Posterior cingulate gyrus (tissue), 11 donors: ENCODE measurements around the gene FBXO47.
"Not testable (repeated sequence)": the region's sequence is repeated elsewhere in the genome, so short reads cannot be mapped to it uniquely, and the experiment has no call there.

Experiments used
- DNase-seq, 10 donors: peaks; one replicate each; pipeline versions ENCODE4 v3.0.0 to v3.0.0-alpha.2; 2020 to 2021; ENCODE audit warnings: mixed read lengths in 3 of 10
- intact Hi-C: fragments of 100-400 bp; cut with DNase I; formaldehyde crosslinking; loops from one replicate; pipeline ENCODE4 v1.15.1; 2023

Gene FBXO47

GRCh38 chr17:38925263-38925995, 41.8 kb downstream of the FBXO47 start, which contains the start of gene LASP1NB:
Gene LASP1NB (plus strand): TSS chr17:38925614.
- peak; percentile 86 to 99 (median 92) for DNase-seq
- intact Hi-C loops = no loop called here

GRCh38 chr17:38922538-38923297, 44.5 kb downstream of the FBXO47 start:
- DNase-seq = peak in 3 of 10 donors; percentile 44 to 82 (median 72)
- intact Hi-C loops = no loop called here

GRCh38 chr17:38921756-38922411, 45.3 kb downstream of the FBXO47 start:
- peak in 2 of 10 donors; percentile 76 to 82 for DNase-seq
- intact Hi-C loops = no loop called here

- peak in 2 of 10 donors; percentile 63 to 85 for DNase-seq
Observed at GRCh38 chr17:38920374-38921291, 46.6 kb downstream of the FBXO47 start.

GRCh38 chr17:38919316-38920078, 47.7 kb downstream of the FBXO47 start:
- DNase-seq = peak in 2 of 10 donors; percentile 39 to 70
- intact Hi-C loops = no loop called here

More at GRCh38 chr17:38920374-38921291, 46.6 kb downstream of the FBXO47 start:
- intact Hi-C loops = no loop called here

- peak in 1 of 10 donors; percentile 61 for DNase-seq
- intact Hi-C loops = no loop called here
Observed at GRCh38 chr17:38918916-38919315, 48.3 kb downstream of the FBXO47 start.

GRCh38 chr17:38918129-38918913, 48.9 kb downstream of the FBXO47 start:
- DNase-seq = peak in 2 of 10 donors; percentile 73 to 83
- intact Hi-C loops = no loop called here

- intact Hi-C loops = no loop called here
- DNase-seq = peak in 2 of 10 donors; percentile 1 to 29
Observed at GRCh38 chr17:38917259-38917658, 49.9 kb downstream of the FBXO47 start.

- intact Hi-C loops = no loop called here
- DNase-seq = peak in 2 of 10 donors; percentile 15 to 31
Observed at GRCh38 chr17:38916771-38917170, 50.4 kb downstream of the FBXO47 start.

GRCh38 chr17:38915639-38915995, 51.6 kb downstream of the FBXO47 start:
- peak in 4 of 10 donors; percentile 29 to 81 (median 67) for DNase-seq
- intact Hi-C loops = no loop called here

GRCh38 chr17:38914741-38915638, 52.2 kb downstream of the FBXO47 start:
- peak in 4 of 10 donors; percentile 11 to 70 (median 53) for DNase-seq
- intact Hi-C loops = no loop called here

GRCh38 chr17:38912221-38912813, 54.9 kb downstream of the FBXO47 start:
- peak in 4 of 10 donors; percentile 19 to 82 (median 62) for DNase-seq
- intact Hi-C loops = no loop called here

GRCh38 chr17:38911731-38912081, 55.5 kb downstream of the FBXO47 start:
- peak in 4 of 10 donors; percentile 9 to 53 (median 22) for DNase-seq
- intact Hi-C loops = not testable (repeated sequence)

- peak in 4 of 10 donors; percentile 6 to 60 (median 52) for DNase-seq
- intact Hi-C loops = no loop called here
Observed at GRCh38 chr17:38911081-38911730, 56.0 kb downstream of the FBXO47 start.

GRCh38 chr17:38910325-38910724, 56.9 kb downstream of the FBXO47 start:
- intact Hi-C loops = no loop called here
- DNase-seq = peak in 4 of 10 donors; percentile 3 to 28 (median 12)

- intact Hi-C loops = no loop called here
- DNase-seq = peak in 3 of 10 donors; percentile 0 to 73 (median 44)
Observed at GRCh38 chr17:38908676-38909181, 58.5 kb downstream of the FBXO47 start.
